HepG2 (cell line): ENCODE data around the gene TLR5. TPM values are rescaled to one million over a fixed set of nuclear protein-coding genes. Genes with fewer than 3 reads are reported as not detected.

Experiments used
- AGO1 ChIP-seq: fragments of 200-400 bp; formaldehyde crosslinking; IDR thresholded peaks from 2 replicates; pipeline ENCODE4 v1.6.1; 2017; ENCODE audit warnings: mild to moderate bottlenecking, low read depth, low read length, moderate library complexity; ENCODE audit not compliant: poor library complexity, severe bottlenecking
- ARNT2 ChIP-seq: sonication (generic); formaldehyde crosslinking; IDR thresholded peaks from 2 replicates; pipeline ENCODE4 v1.8.0; 2022; ENCODE audit warnings: mild to moderate bottlenecking, low read depth, missing genetic modification reagents, moderate library complexity
- CREB1 ChIP-seq, 2 experiments: fragments of 450-650 bp in 1 of 2; IDR thresholded peaks; 2 replicates each; pipeline ENCODE4 v1.6.1; 2016 to 2017; ENCODE audit warnings: control low read depth in 1 of 2, mild to moderate bottlenecking in 1 of 2, missing compliant biosample characterization in 1 of 2, missing genetic modification characterization in 1 of 2
- ERF ChIP-seq: IDR thresholded peaks from 2 replicates; pipeline ENCODE4 v1.6.1; 2018; ENCODE audit warnings: missing biosample characterization, missing genetic modification reagents
- ESRRA ChIP-seq: sonication (generic); formaldehyde crosslinking; IDR thresholded peaks from 2 replicates; pipeline ENCODE4 v1.5.1; 2020; ENCODE audit warnings: mild to moderate bottlenecking, low read depth, missing genetic modification reagents
- FOXK2 ChIP-seq: fragments of 450-650 bp; IDR thresholded peaks from 2 replicates; pipeline ENCODE4 v1.6.1; 2016
- HCFC1 ChIP-seq: fragments of 150-350 bp; IDR thresholded peaks from 2 replicates; pipeline ENCODE4 v1.6.1; 2014; ENCODE audit warnings: low read depth, low read length
- HOXA5 ChIP-seq: sonication (generic); formaldehyde crosslinking; IDR thresholded peaks from 2 replicates; pipeline ENCODE4 v1.4.0; 2020; ENCODE audit warnings: missing genetic modification reagents
- MIXL1 ChIP-seq: IDR thresholded peaks from 2 replicates; pipeline ENCODE4 v1.6.1; 2016
- NCOA5 ChIP-seq: sonication (generic); formaldehyde crosslinking; IDR thresholded peaks from 2 replicates; pipeline ENCODE4 v1.4.0; 2020; ENCODE audit warnings: missing genetic modification reagents
- NR2C2 ChIP-seq: sonication (generic); formaldehyde crosslinking; IDR thresholded peaks from 2 replicates; pipeline ENCODE4 v1.4.0; 2020; ENCODE audit warnings: missing genetic modification reagents, mild to moderate bottlenecking, moderate library complexity, borderline replicate concordance
- PHF8 ChIP-seq: sonication (generic); formaldehyde crosslinking; IDR thresholded peaks from 2 replicates; pipeline ENCODE4 v1.5.0; 2020; ENCODE audit warnings: missing genetic modification reagents
- ZBTB3 ChIP-seq: sonication (generic); formaldehyde crosslinking; IDR thresholded peaks from 2 replicates; pipeline ENCODE4 v1.4.0; 2020; ENCODE audit warnings: low read depth, mild to moderate bottlenecking, moderate library complexity, missing genetic modification reagents, borderline replicate concordance
- ZC3H13 ChIP-seq: sonication (generic); formaldehyde crosslinking; IDR thresholded peaks from 2 replicates; pipeline ENCODE4 v1.8.1; 2023; ENCODE audit warnings: mild to moderate bottlenecking, missing genetic modification reagents, moderate library complexity
- ZFX ChIP-seq: sonication (generic); formaldehyde crosslinking; IDR thresholded peaks from 2 replicates; pipeline ENCODE4 v1.4.0; 2020; ENCODE audit warnings: mild to moderate bottlenecking, low read depth, missing genetic modification reagents, moderate library complexity
- ZNF251 ChIP-seq: sonication (generic); formaldehyde crosslinking; IDR thresholded peaks from 2 replicates; pipeline ENCODE4 v1.9.0; 2021; ENCODE audit warnings: mild to moderate bottlenecking, missing genetic modification reagents
- ZNF44 ChIP-seq: sonication (generic); formaldehyde crosslinking; IDR thresholded peaks from 2 replicates; pipeline ENCODE4 v1.5.1; 2020; ENCODE audit warnings: mild to moderate bottlenecking, missing genetic modification reagents
- ZNF496 ChIP-seq: sonication (generic); formaldehyde crosslinking; IDR thresholded peaks from 2 replicates; pipeline ENCODE4 v1.8.1; 2023; ENCODE audit warnings: mild to moderate bottlenecking, moderate library complexity, missing genetic modification reagents; ENCODE audit not compliant: insufficient replicate concordance
- ZNF720 ChIP-seq: sonication (generic); formaldehyde crosslinking; IDR thresholded peaks from 2 replicates; pipeline ENCODE4 v1.4.0; 2020; ENCODE audit warnings: missing genetic modification reagents
- ZNF724P ChIP-seq: sonication (generic); formaldehyde crosslinking; IDR thresholded peaks from 2 replicates; pipeline ENCODE4 v1.8.0; 2022; ENCODE audit warnings: missing genetic modification reagents, borderline replicate concordance
- ZNF749 ChIP-seq: sonication (generic); formaldehyde crosslinking; IDR thresholded peaks from 2 replicates; pipeline ENCODE4 v1.8.0; 2022; ENCODE audit warnings: mild to moderate bottlenecking, missing genetic modification reagents, moderate library complexity, borderline replicate concordance
- ZNF773 ChIP-seq: sonication (generic); formaldehyde crosslinking; IDR thresholded peaks from 2 replicates; pipeline ENCODE4 v1.4.0; 2020; ENCODE audit warnings: missing genetic modification reagents, borderline replicate concordance
- ZNF891 ChIP-seq: sonication (generic); formaldehyde crosslinking; IDR thresholded peaks from 2 replicates; pipeline ENCODE4 v1.5.0; 2020; ENCODE audit warnings: mild to moderate bottlenecking, missing genetic modification reagents
- ZSCAN29 ChIP-seq: sonication (generic); formaldehyde crosslinking; conservative IDR thresholded peaks from 2 replicates; pipeline ENCODE4 v1.4.0; 2020; ENCODE audit warnings: mild to moderate bottlenecking, missing genetic modification reagents
- polyA plus RNA-seq, 8 experiments: library from polyadenylated mRNA; depleted of rRNA in 3 of 8; stranded (reverse) in 7 of 8; unstranded in 1 of 8; fragments of >200 nt; fragmentation: Illumina TruSeq in 4 of 8; extraction: Trizol in 4 of 8; gene quantifications; 2 replicates each; pipeline versions ENCODE4 v1.2.1 to v1.2.3, GENCODE V29; 2011 to 2016; ENCODE audit warnings: low read depth in 4 of 8, missing spikeins in 1 of 8, mixed read lengths in 1 of 8; ENCODE audit not compliant: insufficient read depth in 1 of 8
- total RNA-seq, 5 experiments: library from RNA; depleted of rRNA; stranded (reverse); fragments of >200 nt; fragmentation: Illumina TruSeq; extraction: Trizol; gene quantifications; 2 replicates each; pipeline ENCODE4 v1.2.3, GENCODE V29; 2016; ENCODE audit warnings: low read depth in 1 of 5
- TF ChIP-seq, protein P1 (sequence below): sonication (generic); formaldehyde crosslinking; IDR thresholded peaks from 2 replicates; pipeline ENCODE4 v1.4.0; 2020; ENCODE audit warnings: missing genetic modification reagents
- TF ChIP-seq, protein P2 (sequence below): sonication (generic); formaldehyde crosslinking; conservative IDR thresholded peaks from 2 replicates; pipeline ENCODE4 v1.4.0; 2020; ENCODE audit warnings: missing genetic modification reagents
- TF ChIP-seq, protein P3 (sequence below): sonication (generic); formaldehyde crosslinking; IDR thresholded peaks from 2 replicates; pipeline ENCODE4 v1.5.1; 2020; ENCODE audit warnings: missing genetic modification reagents, mild to moderate bottlenecking, borderline replicate concordance

Gene TLR5
- total and polyA plus RNA-seq, 2 of the 13 experiments (the other 11 are each of a cell fraction or from before 2014, with no cell fraction given): not detected

DNA sequence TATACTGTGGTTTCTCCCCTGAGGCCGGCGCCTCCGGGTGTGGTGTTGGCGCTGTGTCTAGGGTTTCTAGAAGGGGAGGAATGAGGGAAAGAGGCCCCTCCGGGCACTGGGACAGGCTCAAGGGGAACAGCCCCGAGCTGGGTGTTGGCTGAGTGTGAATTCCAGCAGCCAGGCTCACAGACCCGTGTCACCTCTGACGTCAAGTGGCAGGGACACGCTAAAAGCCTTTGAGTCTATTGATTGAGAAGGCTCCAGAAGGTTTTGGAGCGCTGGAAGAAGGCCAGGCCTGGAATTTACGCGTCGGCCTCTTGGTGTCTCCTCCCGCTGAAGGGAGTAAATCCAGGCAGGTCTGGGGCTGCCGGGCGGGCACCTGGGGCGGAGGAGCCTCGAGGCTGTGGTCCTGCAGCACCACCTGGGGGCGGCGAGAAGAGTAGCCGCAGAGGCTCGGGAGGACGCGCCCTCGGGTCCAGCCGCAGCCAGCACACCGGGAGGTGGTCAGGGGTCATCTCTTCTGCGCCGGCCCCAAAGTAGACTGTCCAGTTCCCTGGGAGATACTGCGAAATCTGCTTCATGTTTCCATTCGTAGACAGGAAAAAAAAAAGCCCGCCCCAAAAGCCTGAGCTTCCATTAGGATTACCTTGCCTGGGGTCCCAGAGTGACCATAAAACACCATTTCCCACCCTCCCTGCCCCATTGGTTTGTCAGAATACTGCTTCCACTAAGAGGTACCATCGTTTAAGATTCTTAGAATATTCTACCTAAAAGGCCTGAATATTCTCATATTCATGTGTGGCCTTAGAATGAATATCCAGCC lies 61.7 kb downstream of the TLR5 start (continued):
- TF ChIP-seq ZNF749 (CRISPR knock-in tag) (no peak), ERF (CRISPR knock-in tag) (peak; percentile 74), ESRRA (CRISPR knock-in tag) (peak; percentile 54; the same call in 1 of the 2 replicates), PHF8 (CRISPR knock-in tag) (peak; percentile 28), AGO1 (no peak), FOXK2 (no peak), ZNF724P (CRISPR knock-in tag) (no peak), ZNF44 (no peak), ZNF891 (CRISPR knock-in tag) (0 out of 2 replicates have a peak, but pooled peaks have one; percentile 44), HCFC1 (no peak), ZSCAN29 (CRISPR knock-in tag) (no peak), ZBTB3 (CRISPR knock-in tag) (no peak), ZNF496 (CRISPR knock-in tag) (no peak), HOXA5 (CRISPR knock-in tag) (peak; percentile 48; the same call in 1 of the 2 replicates), NR2C2 (CRISPR knock-in tag) (no peak; the same call in 1 of the 2 replicates), ZNF773 (no peak), MIXL1 (CRISPR knock-in tag) (0 out of 2 replicates have a peak, but pooled peaks have one; percentile 36), ZC3H13 (CRISPR knock-in tag) (no peak), CREB1 (IDR thresholded peaks at IDR 0.05) (peak; percentile 63), CREB1 (CRISPR knock-in tag; IDR thresholded peaks at IDR 0.05) (no peak), ZNF251 (no peak), NCOA5 (CRISPR knock-in tag) (no peak), ZNF720 (CRISPR knock-in tag) (no peak), ZFX (CRISPR knock-in tag) (peak; percentile 59), ARNT2 (CRISPR knock-in tag) (no peak)
- TF ChIP-seq, protein P1, sequence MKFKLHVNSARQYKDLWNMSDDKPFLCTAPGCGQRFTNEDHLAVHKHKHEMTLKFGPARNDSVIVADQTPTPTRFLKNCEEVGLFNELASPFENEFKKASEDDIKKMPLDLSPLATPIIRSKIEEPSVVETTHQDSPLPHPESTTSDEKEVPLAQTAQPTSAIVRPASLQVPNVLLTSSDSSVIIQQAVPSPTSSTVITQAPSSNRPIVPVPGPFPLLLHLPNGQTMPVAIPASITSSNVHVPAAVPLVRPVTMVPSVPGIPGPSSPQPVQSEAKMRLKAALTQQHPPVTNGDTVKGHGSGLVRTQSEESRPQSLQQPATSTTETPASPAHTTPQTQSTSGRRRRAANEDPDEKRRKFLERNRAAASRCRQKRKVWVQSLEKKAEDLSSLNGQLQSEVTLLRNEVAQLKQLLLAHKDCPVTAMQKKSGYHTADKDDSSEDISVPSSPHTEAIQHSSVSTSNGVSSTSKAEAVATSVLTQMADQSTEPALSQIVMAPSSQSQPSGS (CRISPR knock-in tag): no peak
- TF ChIP-seq, protein P2, sequence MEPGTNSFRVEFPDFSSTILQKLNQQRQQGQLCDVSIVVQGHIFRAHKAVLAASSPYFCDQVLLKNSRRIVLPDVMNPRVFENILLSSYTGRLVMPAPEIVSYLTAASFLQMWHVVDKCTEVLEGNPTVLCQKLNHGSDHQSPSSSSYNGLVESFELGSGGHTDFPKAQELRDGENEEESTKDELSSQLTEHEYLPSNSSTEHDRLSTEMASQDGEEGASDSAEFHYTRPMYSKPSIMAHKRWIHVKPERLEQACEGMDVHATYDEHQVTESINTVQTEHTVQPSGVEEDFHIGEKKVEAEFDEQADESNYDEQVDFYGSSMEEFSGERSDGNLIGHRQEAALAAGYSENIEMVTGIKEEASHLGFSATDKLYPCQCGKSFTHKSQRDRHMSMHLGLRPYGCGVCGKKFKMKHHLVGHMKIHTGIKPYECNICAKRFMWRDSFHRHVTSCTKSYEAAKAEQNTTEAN (CRISPR knock-in tag): no peak
- TF ChIP-seq, protein P3, sequence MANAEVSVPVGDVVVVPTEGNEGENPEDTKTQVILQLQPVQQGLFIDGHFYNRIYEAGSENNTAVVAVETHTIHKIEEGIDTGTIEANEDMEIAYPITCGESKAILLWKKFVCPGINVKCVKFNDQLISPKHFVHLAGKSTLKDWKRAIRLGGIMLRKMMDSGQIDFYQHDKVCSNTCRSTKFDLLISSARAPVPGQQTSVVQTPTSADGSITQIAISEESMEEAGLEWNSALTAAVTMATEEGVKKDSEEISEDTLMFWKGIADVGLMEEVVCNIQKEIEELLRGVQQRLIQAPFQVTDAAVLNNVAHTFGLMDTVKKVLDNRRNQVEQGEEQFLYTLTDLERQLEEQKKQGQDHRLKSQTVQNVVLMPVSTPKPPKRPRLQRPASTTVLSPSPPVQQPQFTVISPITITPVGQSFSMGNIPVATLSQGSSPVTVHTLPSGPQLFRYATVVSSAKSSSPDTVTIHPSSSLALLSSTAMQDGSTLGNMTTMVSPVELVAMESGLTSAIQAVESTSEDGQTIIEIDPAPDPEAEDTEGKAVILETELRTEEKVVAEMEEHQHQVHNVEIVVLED (CRISPR knock-in tag): no peak
